Ovary (tissue), 9 donors: Measurements from ENCODE around the gene KNL1. TPM values are rescaled to one million over a fixed set of nuclear protein-coding genes. Genes with fewer than 3 reads are reported as not detected.

Experiments used
- DNase-seq, 5 donors: peaks; one replicate each; pipeline ENCODE4 v3.0.0-alpha.2; 2019 to 2020
- H3K27ac ChIP-seq, 2 donors: fragments of 200-600 bp; one replicate each; pipeline versions ENCODE4 v1.5.1 to v1.8.0; 2019 to 2022
- H3K27me3 ChIP-seq: fragments of 200-600 bp; one replicate; pipeline ENCODE4 v1.8.0; 2022
- H3K36me3 ChIP-seq: fragments of 200-600 bp; sonication (generic); one replicate; pipeline ENCODE4 v1.5.1; 2019
- H3K4me1 ChIP-seq: one replicate; pipeline ENCODE4 v1.8.1; 2013; ENCODE audit warnings: mild to moderate bottlenecking, moderate library complexity; ENCODE audit not compliant: insufficient read depth
- H3K4me3 ChIP-seq: fragments of 200-600 bp; sonication (generic); one replicate; pipeline ENCODE4 v1.5.1; 2017
- H3K9me3 ChIP-seq, 2 donors: fragments of 200-600 bp in 1 of 2; sonication (generic) in 1 of 2; one replicate each; pipeline versions ENCODE4 v1.5.1 to v1.8.1; 2013 to 2019; ENCODE audit warnings: mild to moderate bottlenecking in 1 of 2, moderate library complexity in 1 of 2
- EP300 ChIP-seq: sonication (generic); formaldehyde crosslinking; IDR thresholded peaks from one replicate; pipeline ENCODE4 v1.6.1; 2017; ENCODE audit warnings: antibody characterized with exemption
- POLR2A ChIP-seq: fragments of 450-650 bp; IDR thresholded peaks from one replicate; pipeline ENCODE4 v1.6.1; 2017; ENCODE audit warnings: antibody characterized with exemption, mild to moderate bottlenecking, moderate library complexity
- WGBS, 3 donors: extraction: QIAGEN DNeasy Blood & Tissue Kit in 1 of 3; methylation state at CpG; one replicate each; pipeline versions ENCODE4 v1.1.5 to v1.1.7; 2013 to 2017; 5-methylcytosine and 5-hydroxymethylcytosine counted together
- intact Hi-C, 4 donors: fragments of 100-400 bp; cut with DNase I; formaldehyde crosslinking; loops; one replicate each; pipeline versions ENCODE4 v1.11.0 to v1.15.1; 2022 to 2023
- polyA plus RNA-seq, 2 donors: library from polyadenylated mRNA; stranded (reverse); fragments of 200-250 nt in 1 of 2; fragments of 350-450 nt in 1 of 2; fragmentation: Illumina TruSeq in 1 of 2; extraction: RNeasy Lipid Tissue Mini Kit (QIAGEN cat#74804) in 1 of 2; gene quantifications; one replicate each; pipeline ENCODE4 v1.2.3, GENCODE V29; 2013 to 2014
- total RNA-seq, 7 donors: library from RNA; depleted of rRNA in 2 of 7; stranded (reverse); fragments of >200 nt in 2 of 7; fragmentation: NEBNext Ultra II Directional in 3 of 7; extraction: Animal tissue kit (Norgen Biotek cat#: 25700) in 3 of 7; gene quantifications; one replicate each; pipeline versions ENCODE4 v1.1.0 to v1.2.4, GENCODE V29; 2016 to 2023
- TF ChIP-seq, protein P1 (sequence below), 3 donors: fragments of 450-650 bp in 2 of 3; fragments of 200-600 bp in 1 of 3; IDR thresholded peaks; one replicate each; pipeline versions ENCODE4 v1.5.1 to v1.8.0; 2016 to 2022; ENCODE audit warnings: antibody characterized with exemption in 3 of 3, mild to moderate bottlenecking in 1 of 3
- donor health status: DM: no; HTN: no; CAD: no; lungs with moderate emphysema.
- donor health status: DM: no; HTN: no; CAD: no.
- donor health status: Bipolar disorder and iron deficiency.
- donor health status: DM: yes; HTN: yes; CAD: no.
- donor health status: DM: no; HTN: no; CAD: no.
- donor health status: DM: yes; HTN: yes; CAD: no.

KNL1 gene
- total and polyA plus RNA-seq, 9 donors, result 0.13 to 1.4 (median 0.48) TPM

DNA sequence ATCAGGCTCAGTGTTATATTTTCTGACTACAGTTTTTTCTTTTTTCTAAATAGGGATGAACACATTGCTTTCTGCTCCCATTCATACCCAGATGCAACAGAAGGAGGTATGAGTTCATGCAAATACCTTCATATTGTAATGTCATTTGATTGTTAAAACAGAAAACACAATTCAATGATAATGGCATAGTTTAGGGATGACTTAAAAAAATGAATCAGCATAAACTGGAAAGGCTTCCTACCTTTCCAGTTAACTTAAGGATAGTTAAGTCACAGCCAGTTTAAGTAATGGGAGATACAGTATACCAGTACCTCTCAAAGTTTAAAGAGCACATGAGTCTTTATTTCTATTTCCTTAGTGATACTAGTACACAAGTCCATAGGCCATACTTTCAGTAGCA is 24.9 kb downstream of the KNL1 start:
- no peaks in the 10 kb centered on the region for H3K36me3 ChIP-seq
- no peaks in the 10 kb centered on the region for H3K27me3 ChIP-seq
- DNase-seq, result no peak
- no peak overlapping the region for H3K27ac ChIP-seq
- H3K4me1 ChIP-seq, result no peaks in the 10 kb centered on the region
- no peak overlapping the region for H3K4me3 ChIP-seq
- H3K9me3 ChIP-seq, result no peaks in the 10 kb centered on the region
- TF ChIP-seq POLR2A (no peak), EP300 (no peak)
- TF ChIP-seq, protein P1, sequence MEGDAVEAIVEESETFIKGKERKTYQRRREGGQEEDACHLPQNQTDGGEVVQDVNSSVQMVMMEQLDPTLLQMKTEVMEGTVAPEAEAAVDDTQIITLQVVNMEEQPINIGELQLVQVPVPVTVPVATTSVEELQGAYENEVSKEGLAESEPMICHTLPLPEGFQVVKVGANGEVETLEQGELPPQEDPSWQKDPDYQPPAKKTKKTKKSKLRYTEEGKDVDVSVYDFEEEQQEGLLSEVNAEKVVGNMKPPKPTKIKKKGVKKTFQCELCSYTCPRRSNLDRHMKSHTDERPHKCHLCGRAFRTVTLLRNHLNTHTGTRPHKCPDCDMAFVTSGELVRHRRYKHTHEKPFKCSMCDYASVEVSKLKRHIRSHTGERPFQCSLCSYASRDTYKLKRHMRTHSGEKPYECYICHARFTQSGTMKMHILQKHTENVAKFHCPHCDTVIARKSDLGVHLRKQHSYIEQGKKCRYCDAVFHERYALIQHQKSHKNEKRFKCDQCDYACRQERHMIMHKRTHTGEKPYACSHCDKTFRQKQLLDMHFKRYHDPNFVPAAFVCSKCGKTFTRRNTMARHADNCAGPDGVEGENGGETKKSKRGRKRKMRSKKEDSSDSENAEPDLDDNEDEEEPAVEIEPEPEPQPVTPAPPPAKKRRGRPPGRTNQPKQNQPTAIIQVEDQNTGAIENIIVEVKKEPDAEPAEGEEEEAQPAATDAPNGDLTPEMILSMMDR (IDR thresholded peaks at IDR 0.05), result no peak
- intact Hi-C loops, result no loop called here

DNA sequence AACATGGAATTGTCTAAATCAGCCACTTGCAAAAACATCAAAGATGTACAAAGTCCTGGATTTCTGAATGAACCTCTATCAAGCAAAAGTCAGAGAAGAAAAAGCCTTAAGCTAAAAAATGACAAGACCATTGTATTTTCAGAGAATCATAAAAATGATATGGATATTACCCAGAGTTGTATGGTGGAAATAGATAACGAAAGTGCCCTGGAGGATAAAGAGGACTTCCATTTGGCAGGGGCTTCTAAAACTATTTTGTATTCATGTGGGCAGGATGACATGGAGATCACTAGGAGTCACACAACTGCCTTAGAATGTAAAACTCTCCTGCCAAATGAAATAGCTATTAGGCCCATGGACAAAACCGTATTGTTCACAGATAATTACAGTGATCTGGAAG is 29.3 kb downstream of the KNL1 start:
- H3K4me3 ChIP-seq, result no peak overlapping the region
- H3K27ac ChIP-seq, result no peak overlapping the region
- H3K4me1 ChIP-seq, result no peaks in the 10 kb centered on the region
- TF ChIP-seq, protein P1 (IDR thresholded peaks at IDR 0.05), result no peak
- TF ChIP-seq POLR2A, result no peak
- no peak for TF ChIP-seq EP300
- WGBS, 3 donors, result 91 to 95% (median 92%) methylated on average over 2 of the region's 2 CpGs
- DNase-seq, result no peak
- H3K27me3 ChIP-seq, result no peaks in the 10 kb centered on the region
- H3K36me3 ChIP-seq, result no peaks in the 10 kb centered on the region
- intact Hi-C loops, result no loop called here
- no peaks in the 10 kb centered on the region for H3K9me3 ChIP-seq

DNA sequence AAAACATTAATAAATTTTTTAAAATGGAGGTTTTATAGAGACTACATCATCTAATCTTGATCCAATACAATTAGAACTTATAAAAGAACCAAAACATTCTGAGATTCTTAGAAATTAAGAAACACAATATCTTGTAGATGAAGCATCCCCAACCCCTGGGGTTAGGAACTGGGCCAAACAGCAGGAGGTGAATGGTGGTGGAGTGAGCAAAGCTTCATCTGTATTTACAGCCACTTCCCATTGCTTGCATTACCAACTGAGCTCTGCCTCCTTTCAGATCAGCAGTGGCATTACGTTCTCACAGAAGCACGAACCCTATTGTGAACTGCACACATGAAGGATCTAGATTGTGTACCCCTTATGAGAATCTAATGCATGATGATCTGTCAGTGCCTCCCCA is 36.3 kb downstream of the KNL1 start:
- Histone ChIP-seq H3K36me3 (no peaks in the 10 kb centered on the region), H3K27me3 (no peaks in the 10 kb centered on the region), H3K4me3 (no peak overlapping the region), H3K9me3 (no peaks in the 10 kb centered on the region), H3K27ac (no peak overlapping the region), H3K4me1 (no peaks in the 10 kb centered on the region)
- WGBS, 3 donors, result 98 to 100% (median 100%) methylated on average over 2 of the region's 2 CpGs
- DNase-seq, result no peak
- intact Hi-C loops, result no loop called here
- TF ChIP-seq EP300 (no peak), POLR2A (no peak)
- TF ChIP-seq, protein P1 (IDR thresholded peaks at IDR 0.05), result no peak

GRCh38 chr15:40633178-40633577 is 39.1 kb downstream of the KNL1 start:
- Histone ChIP-seq H3K9me3 (no peaks in the 10 kb centered on the region), H3K27ac (no peak overlapping the region), H3K4me1 (no peaks in the 10 kb centered on the region), H3K27me3 (no peaks in the 10 kb centered on the region), H3K36me3 (no peaks in the 10 kb centered on the region), H3K4me3 (no peak overlapping the region)
- WGBS, 3 donors, result 94 to 97% (median 96%) methylated on average over 9 of the region's 9 CpGs
- intact Hi-C loops, result no loop called here
- TF ChIP-seq, protein P1 (IDR thresholded peaks at IDR 0.05), result no peak
- TF ChIP-seq EP300 (no peak), POLR2A (no peak)
- DNase-seq, result no peak

DNA sequence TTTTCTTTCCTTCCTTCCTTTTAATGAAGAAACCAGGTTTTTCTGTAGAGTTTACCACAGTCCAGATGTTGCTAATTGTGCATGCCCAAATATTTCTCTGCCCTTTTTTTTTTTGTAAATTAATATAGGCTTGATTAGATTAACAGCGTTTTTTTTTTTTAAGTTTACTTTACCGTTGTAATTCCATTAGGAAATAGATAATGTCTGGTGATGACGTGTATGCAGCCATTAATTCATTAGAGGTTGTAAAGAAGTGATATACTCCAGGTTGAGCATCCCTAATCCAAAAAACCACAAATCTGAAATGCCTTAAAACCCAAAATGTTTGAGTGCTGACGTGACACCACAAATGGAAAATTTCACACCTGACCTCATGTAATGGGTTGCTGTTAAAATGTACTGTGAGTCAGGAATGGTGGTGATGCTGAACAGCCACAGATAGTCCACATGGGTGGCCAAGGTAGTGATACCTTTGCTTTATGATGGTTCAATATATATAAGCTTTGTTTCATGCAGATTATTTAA is 43.2 kb downstream of the KNL1 start:
- Histone ChIP-seq H3K36me3 (no peaks in the 10 kb centered on the region), H3K27ac (no peak overlapping the region), H3K4me1 (no peaks in the 10 kb centered on the region), H3K9me3 (no peaks in the 10 kb centered on the region), H3K27me3 (no peaks in the 10 kb centered on the region), H3K4me3 (no peak overlapping the region)
- intact Hi-C loops, result no loop called here
- no peak for DNase-seq
- 49 to 52% (median 50%) methylated on average over 4 of the region's 4 CpGs for WGBS, 3 donors
- no peak for TF ChIP-seq POLR2A
- TF ChIP-seq EP300, result no peak
- TF ChIP-seq, protein P1 (IDR thresholded peaks at IDR 0.05), result no peak
